GM18507 (cell line): ENCODE results near the gene CEACAM20.
"Not testable (repeated sequence)": the region's sequence is repeated elsewhere in the genome, so short reads cannot be mapped to it uniquely, and the experiment has no call there.

Experiments
- DNase-seq: peaks from one replicate; pipeline ENCODE4 v3.0.0; 2011; ENCODE audit warnings: low read depth; ENCODE audit not compliant: insufficient read length; ENCODE audit errors: extremely low spot score
- FAIRE-seq: peaks from 2 replicates; lab custom pipeline; 2011; peaks lifted over from hg19 to GRCh38; lab: Jason Lieb, UNC

Gene CEACAM20

GRCh38 chr19:44529536-44529935 lies at the start of gene CEACAM20:
CEACAM20 (minus strand) TSS chr19:44529675; CDS start chr19:44529509, 166 bp downstream.
- DNase-seq: no peak
- FAIRE-seq: no peak

GRCh38 chr19:44577566-44577874 lies 48.0 kb upstream of the CEACAM20 start:
- FAIRE-seq (no peak), DNase-seq (no peak)

- FAIRE-seq (no peak), DNase-seq (no peak)
Measured at GRCh38 chr19:44576843-44577565, 47.5 kb upstream of the CEACAM20 start.

- no peak for DNase-seq
- FAIRE-seq: no peak
Measured at GRCh38 chr19:44575116-44575700, 45.7 kb upstream of the CEACAM20 start.

GRCh38 chr19:44574186-44574950 lies 44.9 kb upstream of the CEACAM20 start:
- FAIRE-seq (no peak), DNase-seq (no peak)

GRCh38 chr19:44573627-44574026 lies 44.2 kb upstream of the CEACAM20 start:
- no peak for FAIRE-seq
- DNase-seq: no peak

- DNase-seq (no peak), FAIRE-seq (no peak)
Measured at GRCh38 chr19:44573183-44573582, 43.7 kb upstream of the CEACAM20 start.

GRCh38 chr19:44572581-44572900 lies 43.1 kb upstream of the CEACAM20 start:
- FAIRE-seq: no peak
- no peak for DNase-seq

- FAIRE-seq (no peak), DNase-seq (no peak)
Measured at GRCh38 chr19:44571830-44572580, 42.5 kb upstream of the CEACAM20 start.

GRCh38 chr19:44570984-44571684 lies 41.7 kb upstream of the CEACAM20 start:
- peak; percentile 17 for DNase-seq
- FAIRE-seq: peak; percentile 62

- FAIRE-seq (no peak), DNase-seq (no peak)
Measured at GRCh38 chr19:44570603-44570983, 41.1 kb upstream of the CEACAM20 start.

GRCh38 chr19:44567745-44568144 lies 38.3 kb upstream of the CEACAM20 start:
- DNase-seq: no peak
- no peak for FAIRE-seq

- no peak for FAIRE-seq
Measured at GRCh38 chr19:44566984-44567383, 37.5 kb upstream of the CEACAM20 start.

GRCh38 chr19:44563086-44563655 lies 33.7 kb upstream of the CEACAM20 start:
- not testable (repeated sequence) for DNase-seq

More at GRCh38 chr19:44566984-44567383, 37.5 kb upstream of the CEACAM20 start:
- DNase-seq: no peak

GRCh38 chr19:44557933-44558332 lies 28.5 kb upstream of the CEACAM20 start:
- no peak for FAIRE-seq
- DNase-seq: no peak

More at GRCh38 chr19:44563086-44563655, 33.7 kb upstream of the CEACAM20 start:
- not testable (repeated sequence) for FAIRE-seq

- FAIRE-seq: no peak
- DNase-seq: no peak
Measured at GRCh38 chr19:44554641-44555246, 25.3 kb upstream of the CEACAM20 start.

GRCh38 chr19:44553478-44554171 lies 24.1 kb upstream of the CEACAM20 start:
- FAIRE-seq (no peak), DNase-seq (no peak)

- DNase-seq (no peak), FAIRE-seq (no peak)
Measured at GRCh38 chr19:44552324-44552723, 22.8 kb upstream of the CEACAM20 start.
